ENCODE data around the gene KDM4F. TPM values are rescaled to one million over a fixed set of nuclear protein-coding genes. Genes with fewer than 3 reads are reported as not detected.
"Not testable (repeated sequence)": the region's sequence is repeated elsewhere in the genome, so short reads cannot be mapped to it uniquely, and the experiment has no call there.

Gene KDM4F
- total and polyA plus RNA-seq, 2 donors from 2014 or later, result not detected

DNA sequence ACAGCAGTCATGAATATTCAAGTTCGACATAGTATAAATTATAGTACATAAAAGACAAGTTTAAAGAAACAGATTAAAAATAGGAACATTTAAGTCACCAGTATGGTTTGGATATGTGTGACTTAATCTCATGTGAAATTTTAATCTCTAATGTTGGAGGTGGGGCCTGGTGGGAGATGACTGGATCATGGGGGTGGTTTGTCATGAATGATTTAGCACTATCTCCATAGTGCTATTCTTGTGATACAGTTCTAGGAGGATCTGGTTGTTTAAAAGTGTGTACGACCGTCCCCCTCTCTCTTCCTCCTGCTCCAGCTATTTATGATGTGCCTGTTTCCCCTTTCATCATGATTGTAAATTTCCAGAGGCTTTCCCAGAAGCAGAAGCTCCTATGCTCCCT lies 20.9 kb upstream of the KDM4F start:
- TF ChIP-seq, protein P1, sequence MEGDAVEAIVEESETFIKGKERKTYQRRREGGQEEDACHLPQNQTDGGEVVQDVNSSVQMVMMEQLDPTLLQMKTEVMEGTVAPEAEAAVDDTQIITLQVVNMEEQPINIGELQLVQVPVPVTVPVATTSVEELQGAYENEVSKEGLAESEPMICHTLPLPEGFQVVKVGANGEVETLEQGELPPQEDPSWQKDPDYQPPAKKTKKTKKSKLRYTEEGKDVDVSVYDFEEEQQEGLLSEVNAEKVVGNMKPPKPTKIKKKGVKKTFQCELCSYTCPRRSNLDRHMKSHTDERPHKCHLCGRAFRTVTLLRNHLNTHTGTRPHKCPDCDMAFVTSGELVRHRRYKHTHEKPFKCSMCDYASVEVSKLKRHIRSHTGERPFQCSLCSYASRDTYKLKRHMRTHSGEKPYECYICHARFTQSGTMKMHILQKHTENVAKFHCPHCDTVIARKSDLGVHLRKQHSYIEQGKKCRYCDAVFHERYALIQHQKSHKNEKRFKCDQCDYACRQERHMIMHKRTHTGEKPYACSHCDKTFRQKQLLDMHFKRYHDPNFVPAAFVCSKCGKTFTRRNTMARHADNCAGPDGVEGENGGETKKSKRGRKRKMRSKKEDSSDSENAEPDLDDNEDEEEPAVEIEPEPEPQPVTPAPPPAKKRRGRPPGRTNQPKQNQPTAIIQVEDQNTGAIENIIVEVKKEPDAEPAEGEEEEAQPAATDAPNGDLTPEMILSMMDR (IDR thresholded peaks at IDR 0.05; ENCODE audit: borderline replicate concordance, extremely low read depth, insufficient read depth), result no peak
- peak in 1 of 5 donors; percentile 7 for DNase-seq
- no peak for FAIRE-seq
- Histone ChIP-seq H3K9ac (ENCODE audit: low read length in 3 of 3) (no peak overlapping the region), H3K27ac (ENCODE audit: low read depth in 2 of 2, low read length in 2 of 2) (no peak overlapping the region), H3K4me3 (ENCODE audit: low read length in 3 of 3) (no peak overlapping the region), H3K36me3 (ENCODE audit: control insufficient read depth in 2 of 3, insufficient read depth in 3 of 3, low read length in 3 of 3) (no peaks in the 10 kb centered on the region), H3K4me1 (ENCODE audit: control insufficient read depth in 2 of 3, insufficient read depth in 2 of 3, low read depth in 1 of 3, low read length in 3 of 3) (no peaks in the 10 kb centered on the region), H3K27me3 (ENCODE audit: control insufficient read depth, insufficient read depth, low read length) (no peaks in the 10 kb centered on the region), H3K9me3 (ENCODE audit: control insufficient read depth in 2 of 3, insufficient read depth in 1 of 3, low read length in 3 of 3) (no peaks in the 10 kb centered on the region)
- intact Hi-C loops (cut with DNase I), result no loop called here

DNA sequence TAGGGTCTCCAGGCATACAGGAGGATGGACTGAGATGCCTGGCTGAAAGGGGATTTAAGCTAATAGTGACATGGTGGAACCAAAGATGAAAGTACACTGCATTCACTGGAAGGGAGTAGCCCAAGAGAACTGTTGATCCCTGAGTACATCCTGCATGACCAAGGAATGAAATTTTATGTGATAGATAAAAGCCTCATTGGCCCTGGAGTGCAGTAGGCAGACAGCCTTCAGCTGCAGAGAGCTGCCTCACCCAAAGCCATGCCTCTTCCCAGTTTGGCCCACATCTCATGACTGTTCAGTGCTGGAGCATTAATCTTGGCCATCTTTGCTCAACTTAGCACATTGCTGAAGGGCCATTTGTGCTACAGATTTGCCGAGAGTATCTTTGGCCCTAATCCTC lies 16.2 kb upstream of the KDM4F start:
- DNase-seq, result no peak
- FAIRE-seq, result no peak
- H3K4me1 ChIP-seq (ENCODE audit: control insufficient read depth in 2 of 3, insufficient read depth in 2 of 3, low read depth in 1 of 3, low read length in 3 of 3), result no peaks in the 10 kb centered on the region
- no peaks in the 10 kb centered on the region for H3K36me3 ChIP-seq (ENCODE audit: control insufficient read depth in 2 of 3, insufficient read depth in 3 of 3, low read length in 3 of 3)
- no peaks in the 10 kb centered on the region for H3K9me3 ChIP-seq (ENCODE audit: control insufficient read depth in 2 of 3, insufficient read depth in 1 of 3, low read length in 3 of 3)
- H3K9ac ChIP-seq (ENCODE audit: low read length in 3 of 3), result no peak overlapping the region
- H3K27ac ChIP-seq (ENCODE audit: low read depth in 2 of 2, low read length in 2 of 2), result no peak overlapping the region
- TF ChIP-seq, protein P1 (IDR thresholded peaks at IDR 0.05; ENCODE audit: borderline replicate concordance, extremely low read depth, insufficient read depth), result no peak
- H3K27me3 ChIP-seq (ENCODE audit: control insufficient read depth, insufficient read depth, low read length), result no peaks in the 10 kb centered on the region
- H3K4me3 ChIP-seq (ENCODE audit: low read length in 3 of 3), result no peak overlapping the region
- intact Hi-C loops (cut with DNase I), result no loop called here

DNA sequence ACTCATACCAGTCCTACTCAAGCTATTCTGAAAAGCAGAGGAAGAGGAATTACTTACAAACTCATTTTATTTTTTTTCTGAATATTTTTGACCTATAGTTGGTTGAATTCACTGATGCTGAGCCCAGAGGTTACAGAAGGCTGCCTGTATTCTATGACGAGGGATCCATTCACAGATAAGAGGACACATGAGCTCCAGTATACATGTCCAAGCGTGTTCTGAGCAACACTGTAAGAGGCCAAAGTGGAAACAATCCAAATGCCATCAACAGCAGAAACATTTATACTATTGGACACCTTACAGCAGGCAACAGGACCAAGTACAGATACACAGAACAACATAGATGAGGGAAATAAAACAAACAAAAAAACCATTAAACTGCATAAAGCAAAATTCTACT lies 13.9 kb upstream of the KDM4F start:
- no peaks in the 10 kb centered on the region for H3K27me3 ChIP-seq (ENCODE audit: control insufficient read depth, insufficient read depth, low read length)
- no peak for FAIRE-seq
- intact Hi-C loops (cut with DNase I), result no loop called here
- H3K4me3 ChIP-seq (ENCODE audit: low read length in 3 of 3), result no peak overlapping the region
- no peak for DNase-seq
- no peaks in the 10 kb centered on the region for H3K4me1 ChIP-seq (ENCODE audit: control insufficient read depth in 2 of 3, insufficient read depth in 2 of 3, low read depth in 1 of 3, low read length in 3 of 3)
- H3K9ac ChIP-seq (ENCODE audit: low read length in 3 of 3), result no peak overlapping the region
- no peaks in the 10 kb centered on the region for H3K9me3 ChIP-seq (ENCODE audit: control insufficient read depth in 2 of 3, insufficient read depth in 1 of 3, low read length in 3 of 3)
- no peaks in the 10 kb centered on the region for H3K36me3 ChIP-seq (ENCODE audit: control insufficient read depth in 2 of 3, insufficient read depth in 3 of 3, low read length in 3 of 3)
- TF ChIP-seq, protein P1 (IDR thresholded peaks at IDR 0.05; ENCODE audit: borderline replicate concordance, extremely low read depth, insufficient read depth), result no peak
- no peak overlapping the region for H3K27ac ChIP-seq (ENCODE audit: low read depth in 2 of 2, low read length in 2 of 2)

DNA sequence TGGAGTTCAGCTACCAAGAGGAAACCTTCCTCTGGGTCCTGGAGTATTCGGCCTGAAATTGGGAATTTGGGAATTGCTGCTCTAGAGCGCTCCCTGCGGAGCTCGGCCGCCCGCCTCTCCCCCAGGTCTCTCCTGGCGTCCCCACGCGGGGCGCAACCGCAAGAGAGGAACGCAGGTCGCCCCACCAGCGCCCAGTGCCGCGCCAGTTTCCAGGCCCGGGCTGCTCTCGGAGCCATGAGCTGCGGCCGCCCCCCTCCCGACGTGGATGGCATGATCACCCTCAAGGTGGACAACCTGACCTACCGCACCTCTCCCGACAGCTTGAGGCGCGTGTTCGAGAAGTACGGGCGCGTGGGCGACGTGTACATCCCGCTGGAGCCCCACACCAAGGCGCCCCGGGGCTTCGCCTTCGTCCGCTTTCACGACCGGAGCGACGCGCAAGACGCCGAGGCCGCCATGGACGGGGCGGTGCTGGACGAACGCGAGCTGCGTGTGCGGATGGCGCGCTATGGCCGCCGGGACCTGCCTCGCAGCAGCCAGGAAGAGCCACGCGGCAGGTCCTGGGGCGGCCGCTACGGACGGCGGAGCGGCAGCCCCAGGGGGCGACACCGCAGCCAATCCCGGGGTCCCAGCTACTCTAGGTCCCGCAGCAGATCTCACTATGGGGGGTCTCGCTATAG lies 11.7 kb upstream of the KDM4F start:
- H3K9me3 ChIP-seq (ENCODE audit: control insufficient read depth in 2 of 3, insufficient read depth in 1 of 3, low read length in 3 of 3); H3K27me3 ChIP-seq (ENCODE audit: control insufficient read depth, insufficient read depth, low read length); H3K4me1 ChIP-seq (ENCODE audit: control insufficient read depth in 2 of 3, insufficient read depth in 2 of 3, low read depth in 1 of 3, low read length in 3 of 3); FAIRE-seq; H3K36me3 ChIP-seq (ENCODE audit: control insufficient read depth in 2 of 3, insufficient read depth in 3 of 3, low read length in 3 of 3); H3K27ac ChIP-seq (ENCODE audit: low read depth in 2 of 2, low read length in 2 of 2); intact Hi-C loops (cut with DNase I); H3K9ac ChIP-seq (ENCODE audit: low read length in 3 of 3): not testable (repeated sequence)
- H3K4me3 ChIP-seq (ENCODE audit: low read length in 3 of 3), result peak overlapping the region in 1 of 3 donors; percentile 22
- peak in 4 of 5 donors; percentile 30 to 75 (median 42) for DNase-seq

Data from kidney (tissue), 14 donors.